Stimulated activated naive B cell treated with anti-CD40 and anti-IgM and Interleukin-4, amounts not matched to agents 10 μg/mL and 1 μg/mL and 100 μg/mL, for 72 hours (primary cell): ENCODE measurements around the gene GPR17.

Source experiments
- ATAC-seq, 2 donors: fragments of 150-1000 bp; cut with Tn5 transposase; replicated peaks; 2 replicates each; pipeline ENCODE4 v1.10.0; 2021; ENCODE audit warnings: moderate library complexity in 1 of 2
- DNase-seq: peaks from one replicate; pipeline ENCODE4 v3.0.0; 2021
- H3K27ac Mint-ChIP-seq: one replicate; pipeline ENCODE4 v1.8.0; 2022; ENCODE audit warnings: mild to moderate bottlenecking, mixed read lengths
- H3K27me3 Mint-ChIP-seq, 2 donors: one replicate each; pipeline ENCODE4 v1.8.0; 2022; ENCODE audit warnings: mixed read lengths in 2 of 2
- H3K36me3 Mint-ChIP-seq, 2 donors: one replicate each; pipeline ENCODE4 v1.8.0; 2022; ENCODE audit warnings: mixed read lengths in 2 of 2, mild to moderate bottlenecking in 1 of 2
- H3K4me1 Mint-ChIP-seq, 2 donors: one replicate each; pipeline ENCODE4 v1.8.0; 2022; ENCODE audit warnings: mixed read lengths in 2 of 2, mild to moderate bottlenecking in 1 of 2
- H3K4me3 Mint-ChIP-seq, 2 donors: one replicate each; pipeline ENCODE4 v1.8.0; 2022; ENCODE audit warnings: mild to moderate bottlenecking in 2 of 2, mixed read lengths in 2 of 2, moderate library complexity in 1 of 2
- H3K9me3 Mint-ChIP-seq, 2 donors: one replicate each; pipeline ENCODE4 v1.8.0; 2022; ENCODE audit warnings: mixed read lengths in 2 of 2, mild to moderate bottlenecking in 1 of 2

Gene GPR17

DNA sequence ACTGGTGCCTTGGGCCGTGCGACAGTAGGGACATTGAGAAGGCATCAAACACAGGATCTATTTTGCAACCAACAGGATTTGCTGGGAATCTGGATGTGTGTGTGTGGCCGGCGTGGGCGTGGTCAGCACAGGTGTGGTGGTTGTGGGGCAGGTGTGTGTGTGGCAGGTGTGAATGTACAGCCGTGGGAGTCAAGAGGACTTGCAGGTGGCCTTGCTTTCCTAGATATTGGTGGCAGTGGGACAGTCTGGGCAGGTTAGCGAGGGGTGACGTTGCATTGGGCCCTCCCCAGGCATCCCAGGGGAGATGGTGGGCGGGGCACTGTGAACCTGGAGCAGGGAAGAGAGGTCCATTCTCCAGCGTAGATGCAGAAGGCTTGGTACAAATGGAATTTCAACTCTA is 32.6 kb downstream of the GPR17 start:
- H3K27ac Mint-ChIP-seq: no peak overlapping the region
- no peaks in the 10 kb centered on the region for H3K36me3 Mint-ChIP-seq
- no peak for DNase-seq
- H3K27me3 Mint-ChIP-seq: peaks cover 33 to 39% of the 10 kb centered on the region in 2 donors
- H3K4me3 Mint-ChIP-seq: no peak overlapping the region
- no peak for ATAC-seq
- no peaks in the 10 kb centered on the region for H3K9me3 Mint-ChIP-seq
- peaks cover 25 to 29% of the 10 kb centered on the region in 2 donors for H3K4me1 Mint-ChIP-seq

DNA sequence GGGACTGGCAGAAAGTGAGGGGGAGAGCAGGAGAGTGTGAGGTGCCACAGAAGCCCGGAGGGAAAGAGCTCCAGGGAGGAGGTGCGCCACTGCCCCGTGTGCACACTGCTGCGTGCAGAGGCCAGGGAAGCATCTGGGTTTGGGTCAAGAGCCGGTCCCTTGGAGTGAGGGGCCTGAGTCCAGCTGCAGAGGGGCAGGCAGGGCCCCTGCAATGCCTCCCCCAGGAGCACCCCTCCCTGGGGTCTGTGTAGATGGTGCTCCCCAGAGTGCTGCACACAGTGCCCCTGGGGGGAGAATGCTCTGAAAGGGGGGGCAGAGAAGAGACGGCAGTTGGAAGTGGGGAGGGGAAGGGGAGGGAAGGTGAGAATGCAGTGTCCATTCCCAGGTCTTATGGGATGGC is 33.0 kb downstream of the GPR17 start:
- H3K27me3 Mint-ChIP-seq: peaks cover 29 to 36% of the 10 kb centered on the region in 2 donors

DNA sequence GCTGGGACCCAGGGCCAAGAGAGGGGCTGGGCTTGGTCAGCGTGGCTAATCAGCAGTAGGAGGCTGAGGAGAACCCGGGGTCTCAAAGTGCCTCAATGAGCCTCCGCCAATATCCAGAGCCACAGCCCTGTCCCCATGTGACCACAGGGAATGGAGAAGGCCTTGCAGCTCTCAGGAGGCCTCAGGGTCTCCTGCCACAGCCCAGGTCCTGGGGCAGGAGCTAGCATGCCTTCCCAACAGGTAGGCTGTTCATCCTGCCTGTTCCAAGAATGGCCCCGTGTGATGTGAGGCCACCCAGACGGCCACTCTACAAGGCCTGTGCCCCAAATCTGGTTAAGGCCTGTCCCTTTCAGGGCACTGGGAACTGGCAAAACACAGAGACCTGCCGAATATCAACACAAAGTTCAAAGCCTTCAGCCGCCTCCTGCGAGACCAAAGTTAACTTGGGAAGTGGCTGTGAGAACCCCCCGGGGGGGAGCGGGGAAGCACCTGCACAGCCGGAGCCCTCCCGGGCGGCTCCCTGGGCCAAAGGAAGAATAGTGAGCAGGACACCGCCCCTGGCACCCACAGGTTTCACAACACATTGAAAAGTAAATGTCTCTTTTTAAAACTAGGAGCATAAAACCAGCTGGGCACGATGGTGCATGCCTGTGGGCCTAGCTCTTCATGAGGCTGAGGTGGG is 33.9 kb downstream of the GPR17 start:
- H3K4me1 Mint-ChIP-seq: peaks cover 16 to 19% of the 10 kb centered on the region in 2 donors
- no peaks in the 10 kb centered on the region for H3K36me3 Mint-ChIP-seq
- no peaks in the 10 kb centered on the region for H3K9me3 Mint-ChIP-seq
- peaks cover 25 to 30% of the 10 kb centered on the region in 2 donors for H3K27me3 Mint-ChIP-seq
- ATAC-seq (peak; percentile 26 to 35), DNase-seq (no peak)
- H3K27ac Mint-ChIP-seq: no peak overlapping the region
- H3K4me3 Mint-ChIP-seq: no peak overlapping the region

More for the DNA sequence above, 33.0 kb downstream of the GPR17 start:
- peaks cover 21 to 26% of the 10 kb centered on the region in 2 donors for H3K4me1 Mint-ChIP-seq
- ATAC-seq: no peak
- no peak overlapping the region for H3K4me3 Mint-ChIP-seq
- H3K36me3 Mint-ChIP-seq: no peaks in the 10 kb centered on the region
- H3K27ac Mint-ChIP-seq: no peak overlapping the region
- DNase-seq: no peak
- H3K9me3 Mint-ChIP-seq: no peaks in the 10 kb centered on the region

DNA sequence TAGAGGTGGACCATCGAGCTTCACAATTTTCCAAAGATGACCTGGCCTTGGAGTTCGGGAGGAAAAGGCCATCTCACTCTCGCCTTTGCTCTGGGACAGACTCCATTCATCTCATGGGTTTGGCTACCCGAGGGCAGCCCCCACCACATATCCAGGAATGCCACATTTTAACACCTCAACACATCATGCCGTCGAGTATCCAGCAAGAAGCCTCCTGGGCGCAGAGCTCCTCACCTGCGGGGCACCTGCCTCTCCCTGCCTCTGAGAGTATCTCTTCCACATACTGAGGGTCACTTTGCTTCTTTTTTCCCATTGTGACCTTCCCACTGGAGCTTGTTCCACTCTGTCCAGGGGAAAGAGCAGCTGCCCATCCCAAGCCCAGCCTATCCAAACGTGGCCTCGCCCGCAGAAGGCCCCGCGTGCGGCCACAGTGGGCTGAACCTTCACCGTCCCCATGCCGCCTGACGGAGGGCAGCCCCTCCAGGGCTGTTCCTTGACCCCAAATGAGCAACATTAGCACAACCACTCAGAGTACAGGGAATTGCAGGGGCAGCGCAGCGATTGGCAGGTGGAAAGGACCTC is 34.8 kb downstream of the GPR17 start:
- peak overlapping the region; percentile 66 to 69 for H3K4me3 Mint-ChIP-seq
- H3K27me3 Mint-ChIP-seq: peaks cover 24 to 29% of the 10 kb centered on the region in 2 donors
- H3K36me3 Mint-ChIP-seq: no peaks in the 10 kb centered on the region
- peak overlapping the region; percentile 79 for H3K27ac Mint-ChIP-seq
- H3K9me3 Mint-ChIP-seq: no peaks in the 10 kb centered on the region
- H3K4me1 Mint-ChIP-seq: peaks cover 14 to 19% of the 10 kb centered on the region in 2 donors
- ATAC-seq: no peak
- DNase-seq: no peak

DNA sequence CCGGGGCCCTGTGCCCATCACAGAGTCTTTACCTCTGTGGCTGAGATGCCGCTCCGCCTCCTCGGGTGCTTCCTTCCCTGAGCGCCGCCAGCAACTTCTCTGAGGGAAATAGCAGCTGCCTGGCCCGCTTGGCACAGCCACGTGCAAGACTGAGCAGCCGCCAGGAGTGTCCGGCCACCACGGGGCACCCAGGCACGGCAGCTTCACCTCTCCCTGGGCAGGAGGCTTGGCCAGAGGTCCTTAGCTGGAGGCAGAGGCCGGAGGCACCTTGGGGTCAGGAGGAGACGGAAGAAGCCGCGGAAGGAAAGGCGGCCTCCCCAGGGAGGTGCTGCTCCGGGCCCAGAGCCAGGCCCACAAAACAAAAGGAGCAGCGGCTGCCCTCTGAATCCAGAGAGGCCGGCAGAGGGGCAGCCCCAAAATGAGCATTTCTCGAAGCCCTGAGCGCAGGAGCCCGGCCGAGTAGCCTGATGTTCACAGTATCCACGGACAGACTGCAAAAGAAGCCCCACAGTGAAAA is 35.4 kb downstream of the GPR17 start:
- peak; percentile 57 to 58 for ATAC-seq
- H3K9me3 Mint-ChIP-seq: no peaks in the 10 kb centered on the region

DNA sequence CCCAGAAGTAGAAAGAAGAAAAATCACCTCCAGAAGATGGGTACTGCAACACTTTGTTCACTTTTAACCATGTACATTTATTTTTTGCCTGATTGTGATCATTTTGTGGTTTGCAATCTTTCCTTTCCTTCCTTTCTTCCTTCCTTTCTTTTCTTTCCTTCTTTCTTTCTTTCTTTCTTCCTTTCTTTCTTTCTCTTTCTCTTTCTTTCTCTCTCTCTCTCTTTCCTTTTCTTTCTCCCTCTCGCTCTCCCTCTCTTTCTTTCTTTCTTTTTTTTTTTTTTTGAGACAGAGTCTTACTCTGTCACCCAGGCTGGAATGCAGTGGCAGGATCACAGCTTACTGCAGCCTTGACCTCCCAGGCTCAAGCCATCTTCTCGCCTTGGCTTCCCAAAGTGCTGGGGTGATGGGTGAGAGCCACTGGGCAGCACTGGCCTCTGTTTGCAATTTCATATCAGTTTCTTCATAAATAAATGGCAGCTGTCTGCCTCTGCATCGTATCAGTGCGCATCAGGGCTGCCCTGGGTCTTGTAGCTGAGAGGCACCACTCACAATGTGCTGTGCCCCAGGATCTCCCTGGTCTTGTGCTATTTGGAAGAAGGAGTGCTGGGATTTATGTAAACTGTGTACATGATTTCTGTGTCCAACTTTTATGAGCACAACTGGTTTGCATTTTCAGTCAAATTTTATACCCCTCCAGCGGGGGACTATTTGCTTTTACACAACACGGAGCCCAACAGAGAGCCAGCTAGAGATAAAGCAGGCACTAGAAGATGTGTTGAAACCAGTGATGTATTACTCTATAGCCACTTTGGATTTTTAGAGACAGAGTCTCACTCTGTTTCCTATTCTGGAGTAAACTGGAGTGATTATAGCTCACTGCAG is 36.3 kb downstream of the GPR17 start:
- Mint-ChIP-seq H3K4me1 (peaks cover 14 to 19% of the 10 kb centered on the region in 2 donors), H3K36me3 (no peaks in the 10 kb centered on the region), H3K4me3 (no peak overlapping the region), H3K9me3 (no peaks in the 10 kb centered on the region), H3K27ac (no peak overlapping the region), H3K27me3 (peaks cover 13 to 22% of the 10 kb centered on the region in 2 donors)
- no peak for ATAC-seq
- DNase-seq: no peak

More for the DNA sequence above, 35.4 kb downstream of the GPR17 start:
- peaks cover 21 to 25% of the 10 kb centered on the region in 2 donors for H3K27me3 Mint-ChIP-seq
- no peaks in the 10 kb centered on the region for H3K36me3 Mint-ChIP-seq
- peaks cover 14 to 19% of the 10 kb centered on the region in 2 donors for H3K4me1 Mint-ChIP-seq
- peak overlapping the region; percentile 79 for H3K27ac Mint-ChIP-seq
- H3K4me3 Mint-ChIP-seq: peak overlapping the region; percentile 66 to 69
- no peak for DNase-seq

DNA sequence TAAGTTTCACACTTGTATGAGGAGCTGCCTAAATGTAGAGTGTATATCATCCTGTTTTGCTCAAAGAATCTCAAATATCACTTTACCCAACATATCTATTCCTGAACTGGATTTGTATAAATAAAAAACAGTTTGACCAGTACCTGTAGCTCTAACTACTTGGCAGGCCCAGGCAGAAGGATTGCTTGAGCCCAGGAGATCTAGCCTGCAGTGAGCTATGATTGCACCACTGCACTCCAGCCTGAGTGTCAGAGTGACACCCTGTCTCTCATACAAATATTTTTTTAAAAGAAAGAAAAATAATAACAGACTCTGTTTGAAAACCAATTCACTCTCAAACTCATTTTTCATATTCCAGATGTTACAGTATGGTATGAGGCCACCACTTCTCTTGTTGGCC is 37.1 kb downstream of the GPR17 start:
- Mint-ChIP-seq H3K27ac (no peak overlapping the region), H3K4me3 (no peak overlapping the region)

DNA sequence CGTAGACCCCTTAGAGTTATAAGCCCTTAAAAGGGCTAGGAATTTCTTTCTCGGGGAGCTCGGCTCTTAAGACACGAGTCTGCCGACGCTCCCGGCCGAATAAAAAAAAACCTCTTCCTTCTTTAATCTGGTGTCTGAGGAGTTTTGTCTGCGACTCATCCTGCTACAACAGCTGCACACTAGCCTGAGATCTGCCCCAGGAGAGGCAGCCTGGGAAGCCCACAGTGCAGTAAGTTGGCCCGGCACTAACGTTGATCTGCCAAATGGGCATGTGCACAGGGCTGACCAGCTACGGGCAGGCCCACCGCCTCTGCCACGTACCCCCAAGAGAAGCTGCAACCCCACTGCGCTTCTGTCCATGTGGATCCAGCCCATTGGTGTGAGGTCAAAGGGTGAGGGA is 37.8 kb downstream of the GPR17 start:
- no peak for DNase-seq
- Mint-ChIP-seq H3K27ac (no peak overlapping the region), H3K36me3 (no peaks in the 10 kb centered on the region), H3K27me3 (peaks cover 2 to 9% of the 10 kb centered on the region in 2 donors), H3K4me3 (no peak overlapping the region), H3K9me3 (peaks cover 0 to 4% of the 10 kb centered on the region in 2 donors), H3K4me1 (peaks cover 9 to 19% of the 10 kb centered on the region in 2 donors)
- ATAC-seq: no peak

More for the DNA sequence above, 37.1 kb downstream of the GPR17 start:
- ATAC-seq (no peak), DNase-seq (no peak)
- peaks cover 14 to 19% of the 10 kb centered on the region in 2 donors for H3K4me1 Mint-ChIP-seq
- H3K27me3 Mint-ChIP-seq: peaks cover 9 to 16% of the 10 kb centered on the region in 2 donors
- no peaks in the 10 kb centered on the region for H3K36me3 Mint-ChIP-seq
- no peaks in the 10 kb centered on the region for H3K9me3 Mint-ChIP-seq

DNA sequence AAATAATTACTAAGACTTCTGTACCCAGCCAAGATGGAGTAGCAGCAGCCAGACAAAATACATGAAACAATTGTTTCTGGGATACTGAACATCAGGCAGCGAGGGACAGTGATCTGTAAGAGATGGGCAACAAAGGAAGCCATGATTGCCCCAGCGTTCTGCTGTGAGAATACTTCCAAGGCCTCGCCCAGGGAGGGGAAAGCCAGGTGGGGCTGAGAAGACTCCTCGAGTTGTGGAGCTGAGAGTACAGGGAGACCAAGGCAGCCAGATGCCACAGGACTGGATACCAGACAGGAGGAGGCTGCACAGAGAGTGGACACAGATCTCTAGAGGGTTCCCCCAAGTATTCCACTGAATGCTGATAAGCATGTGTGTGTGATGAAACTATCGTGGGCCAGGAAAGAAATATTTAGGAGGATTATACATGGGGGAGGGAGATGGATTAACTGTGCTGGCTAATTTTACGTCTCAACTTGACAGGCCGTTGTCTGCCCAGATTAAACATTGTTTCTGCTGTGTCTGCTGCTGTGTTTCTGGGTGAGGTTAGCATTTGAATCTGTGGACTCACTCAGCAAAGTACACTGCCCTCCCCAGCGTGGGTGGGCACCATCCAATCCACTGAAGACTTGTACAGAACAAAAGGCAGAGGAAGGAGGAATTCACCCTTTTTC is 39.6 kb downstream of the GPR17 start:
- H3K4me1 Mint-ChIP-seq: peaks cover 8 to 9% of the 10 kb centered on the region in 2 donors
- no peak overlapping the region for H3K27ac Mint-ChIP-seq
- peaks cover 0 to 4% of the 10 kb centered on the region in 2 donors for H3K36me3 Mint-ChIP-seq
- peaks cover 0 to 8% of the 10 kb centered on the region in 2 donors for H3K27me3 Mint-ChIP-seq
- peaks cover 0 to 9% of the 10 kb centered on the region in 2 donors for H3K9me3 Mint-ChIP-seq
- no peak for ATAC-seq
- H3K4me3 Mint-ChIP-seq: no peak overlapping the region
- DNase-seq: no peak

DNA sequence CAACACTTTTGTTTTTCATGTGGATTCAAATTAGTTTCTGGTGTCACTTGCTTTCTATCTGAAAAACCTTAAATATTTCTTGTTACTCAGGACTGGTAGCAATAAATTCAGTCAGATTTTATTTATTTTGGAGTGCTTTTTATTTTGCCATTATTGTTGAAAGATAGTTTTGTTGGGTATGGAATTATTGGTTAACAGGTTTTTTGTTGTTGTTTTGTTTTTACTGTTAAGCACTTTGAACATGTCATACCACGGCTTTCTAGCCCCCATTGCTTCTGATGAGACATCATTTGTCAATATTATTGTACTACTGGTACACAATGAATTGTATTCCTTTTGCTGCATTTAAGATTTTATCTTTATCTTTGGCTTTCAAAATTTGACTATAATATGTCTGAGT is 42.5 kb downstream of the GPR17 start:
- Mint-ChIP-seq H3K4me3 (no peak overlapping the region), H3K27me3 (no peaks in the 10 kb centered on the region), H3K4me1 (no peaks in the 10 kb centered on the region), H3K27ac (no peak overlapping the region), H3K36me3 (peaks cover 13 to 19% of the 10 kb centered on the region in 2 donors), H3K9me3 (peaks cover 15 to 21% of the 10 kb centered on the region in 2 donors)
- ATAC-seq: no peak
- DNase-seq: no peak

DNA sequence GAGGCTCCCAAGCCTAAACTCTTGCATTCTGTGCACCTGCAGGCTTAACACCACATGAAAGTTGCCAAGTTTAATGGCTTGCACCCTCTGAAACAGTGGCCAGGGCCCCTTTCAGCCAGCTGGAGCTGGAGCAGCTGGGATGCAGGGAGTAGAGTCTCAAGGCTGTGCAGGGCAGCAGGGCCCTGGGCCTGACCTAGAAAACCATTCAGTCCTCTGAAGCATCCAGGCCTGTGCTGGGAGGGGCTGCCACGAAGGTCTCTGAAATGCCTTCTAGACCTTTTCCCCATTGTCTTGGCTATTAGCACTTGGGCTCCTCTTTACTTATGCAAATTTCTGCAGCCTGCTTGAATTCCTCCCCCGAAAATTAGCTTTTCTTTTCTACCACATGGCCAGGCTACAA is 44.7 kb downstream of the GPR17 start:
- no peak for ATAC-seq
- Mint-ChIP-seq H3K36me3 (peaks cover 13 to 19% of the 10 kb centered on the region in 2 donors), H3K4me3 (no peak overlapping the region)

DNA sequence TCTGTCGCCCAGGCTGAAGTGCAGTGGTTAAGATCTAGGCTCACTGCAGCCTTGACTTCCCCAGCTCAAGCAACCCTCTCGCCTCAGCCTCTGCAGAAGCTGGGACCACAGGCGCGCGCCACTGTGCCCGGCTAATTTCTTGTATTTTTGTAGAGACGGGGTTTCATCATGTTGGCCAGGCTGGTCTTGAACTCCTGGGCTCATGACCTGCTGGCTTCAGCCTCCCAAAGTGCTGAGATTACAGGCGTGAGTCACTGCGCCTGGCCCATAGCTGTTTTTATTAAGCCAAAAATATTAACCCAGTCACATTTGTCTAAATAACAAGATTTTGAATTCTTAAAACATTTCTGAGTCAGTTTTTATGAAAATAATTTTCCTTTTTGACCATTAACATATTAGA is 49.0 kb downstream of the GPR17 start:
- peaks cover under 1 to 5% of the 10 kb centered on the region in 2 donors for H3K4me1 Mint-ChIP-seq
- H3K27ac Mint-ChIP-seq: no peak overlapping the region
- peaks cover 13 to 15% of the 10 kb centered on the region in 2 donors for H3K9me3 Mint-ChIP-seq
- DNase-seq: no peak
- no peaks in the 10 kb centered on the region for H3K27me3 Mint-ChIP-seq
- peaks cover 20 to 26% of the 10 kb centered on the region in 2 donors for H3K36me3 Mint-ChIP-seq
- H3K4me3 Mint-ChIP-seq: no peak overlapping the region
- ATAC-seq: no peak

More for the DNA sequence above, 44.7 kb downstream of the GPR17 start:
- Mint-ChIP-seq H3K27ac (no peak overlapping the region), H3K27me3 (no peaks in the 10 kb centered on the region), H3K4me1 (no peaks in the 10 kb centered on the region), H3K9me3 (peaks cover 15 to 21% of the 10 kb centered on the region in 2 donors)
- DNase-seq: no peak

DNA sequence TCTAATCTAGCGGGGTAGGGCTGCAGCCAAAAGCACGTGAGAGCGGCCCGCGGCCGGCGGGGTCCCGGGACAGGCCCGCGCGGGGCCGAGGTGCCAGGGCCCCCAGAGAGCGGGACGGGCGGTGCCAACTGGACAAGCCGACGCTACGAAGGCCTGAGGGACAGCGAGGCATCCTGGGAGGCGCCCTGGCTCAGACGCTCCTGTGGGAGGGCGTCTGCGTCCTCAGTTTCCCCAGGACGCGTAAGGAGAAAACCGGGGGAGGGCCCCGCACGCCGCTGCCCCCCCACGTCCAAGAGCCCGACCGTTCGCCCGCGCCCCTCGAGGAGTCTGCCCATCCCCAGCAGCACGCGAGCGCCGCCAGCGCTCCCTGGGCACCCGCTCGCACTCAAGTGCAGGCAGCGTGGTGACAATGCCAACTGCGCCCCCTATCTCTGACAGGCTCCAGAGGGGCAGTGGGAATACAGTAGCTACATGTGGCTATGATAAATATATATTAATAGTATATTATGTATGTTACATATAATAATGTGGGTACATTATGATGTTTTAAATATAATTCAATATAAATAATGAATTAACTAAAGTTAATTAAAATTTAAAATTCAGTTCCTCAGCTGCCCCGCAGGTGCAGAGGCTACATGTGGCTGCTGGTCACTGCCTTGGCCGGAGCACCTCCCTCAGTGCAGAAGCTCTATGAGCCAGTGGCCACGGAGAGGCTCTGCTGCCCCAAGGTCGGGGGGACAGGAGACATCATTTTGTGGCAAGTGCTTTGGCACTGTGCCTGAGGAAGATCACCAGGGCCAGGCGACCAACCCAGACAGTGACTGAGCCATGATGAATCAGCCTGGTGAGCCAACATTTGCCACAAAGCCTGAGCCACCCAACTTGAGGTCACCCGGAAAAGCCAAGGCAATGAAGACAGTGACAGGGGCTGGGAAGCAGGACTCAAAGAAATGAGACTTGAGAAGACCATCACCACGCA is 49.8 kb downstream of the GPR17 start:
- Mint-ChIP-seq H3K27ac (no peak overlapping the region), H3K27me3 (no peaks in the 10 kb centered on the region), H3K4me1 (peaks cover 8 to 11% of the 10 kb centered on the region in 2 donors), H3K4me3 (peak overlapping the region in 1 of 2 donors; percentile 46), H3K36me3 (peaks cover 23 to 27% of the 10 kb centered on the region in 2 donors), H3K9me3 (peaks cover 12 to 14% of the 10 kb centered on the region in 2 donors)
- ATAC-seq (peak; percentile 67 to 75), DNase-seq (peak; percentile 57)
